HEK293 (cell line): ENCODE measurements around the gene LARP1.
A peak's percentile ranks its signal among the peaks of the same experiment; 100 is the strongest.

Source experiments
- BCL11A ChIP-seq: fragments of 450-650 bp; formaldehyde crosslinking; IDR thresholded peaks from 2 replicates; pipeline ENCODE4 v1.5.1; 2016; ENCODE audit warnings: low read depth, missing biosample characterization, missing genetic modification characterization
- IKZF3 ChIP-seq: fragments of 450-650 bp; IDR thresholded peaks from 2 replicates; pipeline ENCODE4 v1.5.0; 2018; ENCODE audit warnings: missing biosample characterization, mild to moderate bottlenecking, missing genetic modification characterization, moderate library complexity
- REPIN1 ChIP-seq: fragments of 450-650 bp; formaldehyde crosslinking; IDR thresholded peaks from 2 replicates; pipeline ENCODE4 v1.5.1; 2017; ENCODE audit warnings: missing biosample characterization, missing genetic modification characterization, low read depth
- SP3 ChIP-seq: fragments of 450-650 bp; formaldehyde crosslinking; IDR thresholded peaks from 2 replicates; pipeline ENCODE4 v1.5.1; 2016; ENCODE audit warnings: missing biosample characterization, missing genetic modification characterization
- TRIM28 ChIP-seq: IDR thresholded peaks from 2 replicates; pipeline ENCODE4 v1.6.1; 2011; ENCODE audit warnings: low read length, control low read depth, borderline replicate concordance
- ZBTB10 ChIP-seq: fragments of 450-650 bp; formaldehyde crosslinking; IDR thresholded peaks from 2 replicates; pipeline ENCODE4 v1.5.1; 2016; ENCODE audit warnings: missing biosample characterization, missing genetic modification characterization
- ZBTB48 ChIP-seq: fragments of 450-650 bp; formaldehyde crosslinking; IDR thresholded peaks from 2 replicates; pipeline ENCODE4 v1.5.1; 2016; ENCODE audit warnings: missing biosample characterization, missing genetic modification characterization
- ZBTB7A ChIP-seq: fragments of 450-650 bp; formaldehyde crosslinking; IDR thresholded peaks from 2 replicates; pipeline ENCODE4 v1.5.1; 2016; ENCODE audit warnings: low read depth, missing biosample characterization, missing genetic modification characterization
- ZNF132 ChIP-seq: fragments of 450-650 bp; formaldehyde crosslinking; IDR thresholded peaks from 2 replicates; pipeline ENCODE4 v1.5.1; 2017; ENCODE audit warnings: missing biosample characterization, missing genetic modification characterization, borderline replicate concordance
- ZNF140 ChIP-seq: fragments of 450-650 bp; formaldehyde crosslinking; IDR thresholded peaks from 2 replicates; pipeline ENCODE4 v1.5.1; 2016; ENCODE audit warnings: missing biosample characterization, missing genetic modification characterization
- ZNF175 ChIP-seq: fragments of 450-650 bp; formaldehyde crosslinking; IDR thresholded peaks from 2 replicates; pipeline ENCODE4 v1.5.1; 2016; ENCODE audit warnings: missing biosample characterization, missing genetic modification characterization
- ZNF211 ChIP-seq: fragments of 450-650 bp; formaldehyde crosslinking; IDR thresholded peaks from 2 replicates; pipeline ENCODE4 v1.5.1; 2016; ENCODE audit warnings: low read depth, missing biosample characterization, missing genetic modification characterization
- ZNF394 ChIP-seq: fragments of 450-650 bp; formaldehyde crosslinking; IDR thresholded peaks from 2 replicates; pipeline ENCODE4 v1.5.1; 2016; ENCODE audit warnings: missing biosample characterization, missing genetic modification characterization, mild to moderate bottlenecking, moderate library complexity, borderline replicate concordance
- ZNF571 ChIP-seq: fragments of 450-650 bp; formaldehyde crosslinking; IDR thresholded peaks from 2 replicates; pipeline ENCODE4 v1.5.0; 2017; ENCODE audit warnings: missing biosample characterization, missing genetic modification characterization
- ZNF585B ChIP-seq: fragments of 450-650 bp; formaldehyde crosslinking; IDR thresholded peaks from 2 replicates; pipeline ENCODE4 v1.5.1; 2016; ENCODE audit warnings: missing biosample characterization, missing genetic modification characterization
- ZNF645 ChIP-seq: fragments of 450-650 bp; formaldehyde crosslinking; IDR thresholded peaks from 2 replicates; pipeline ENCODE4; 2016; ENCODE audit warnings: missing biosample characterization, missing genetic modification characterization
- ZNF664 ChIP-seq: fragments of 450-650 bp; formaldehyde crosslinking; IDR thresholded peaks from 2 replicates; pipeline ENCODE4 v1.5.1; 2016; ENCODE audit warnings: missing biosample characterization, missing genetic modification characterization
- ZNF776 ChIP-seq: fragments of 450-650 bp; formaldehyde crosslinking; IDR thresholded peaks from 2 replicates; pipeline ENCODE4 v1.5.0; 2017; ENCODE audit warnings: missing biosample characterization, missing genetic modification characterization, borderline replicate concordance
- ZNF843 ChIP-seq: fragments of 450-650 bp; formaldehyde crosslinking; IDR thresholded peaks from 2 replicates; pipeline ENCODE4 v1.5.1; 2016; ENCODE audit warnings: missing biosample characterization, missing genetic modification characterization
- ZSCAN16 ChIP-seq: fragments of 450-650 bp; formaldehyde crosslinking; IDR thresholded peaks from 2 replicates; pipeline ENCODE4 v1.5.1; 2016; ENCODE audit warnings: missing biosample characterization, missing genetic modification characterization
- TF ChIP-seq, protein P1 (sequence below): fragments of 450-650 bp; formaldehyde crosslinking; IDR thresholded peaks from 2 replicates; pipeline ENCODE4 v1.5.1; 2016; ENCODE audit warnings: missing biosample characterization, missing genetic modification characterization
- TF ChIP-seq, protein P2 (sequence below): IDR thresholded peaks from 2 replicates; pipeline ENCODE4 v1.6.1; 2011; ENCODE audit warnings: mild to moderate bottlenecking, low read depth, low read length, borderline replicate concordance
- TF ChIP-seq, protein P3 (sequence below): fragments of 450-650 bp; formaldehyde crosslinking; IDR thresholded peaks from 2 replicates; pipeline ENCODE4 v1.5.1; 2016; ENCODE audit warnings: missing biosample characterization, missing genetic modification characterization
- TF ChIP-seq, protein P4 (sequence below): fragments of 450-650 bp; formaldehyde crosslinking; IDR thresholded peaks from 2 replicates; pipeline ENCODE4 v1.5.1; 2016; ENCODE audit warnings: missing biosample characterization, missing genetic modification characterization
- TF ChIP-seq, protein P5 (sequence below): fragments of 450-650 bp; formaldehyde crosslinking; IDR thresholded peaks from 2 replicates; pipeline ENCODE4 v1.5.1; 2016; ENCODE audit warnings: missing biosample characterization, missing genetic modification characterization

LARP1 gene

GRCh38 chr5:154756868-154757813 is 2.0 kb downstream of the LARP1 start (continued):
- TF ChIP-seq ZBTB10 (tag by site-specific recombination) (peak; percentile 46; the same call in 1 of the 2 replicates), SP3 (tag by site-specific recombination) (peak; percentile 42; the same call in 1 of the 2 replicates), ZNF664 (no peak), TRIM28 (no peak), ZNF394 (peak; percentile 23; the same call in 1 of the 2 replicates), ZNF175 (tag by site-specific recombination) (no peak), ZSCAN16 (tag by site-specific recombination) (no peak), ZNF776 (tag by site-specific recombination) (no peak), ZNF211 (tag by site-specific recombination) (no peak), ZBTB7A (tag by site-specific recombination) (no peak), BCL11A (tag by site-specific recombination) (no peak), ZNF140 (tag by site-specific recombination) (no peak), ZNF843 (tag by site-specific recombination) (no peak), ZNF132 (tag by site-specific recombination) (no peak), REPIN1 (tag by site-specific recombination) (no peak), ZNF645 (tag by site-specific recombination) (no peak), IKZF3 (tag by site-specific recombination) (no peak), ZNF585B (tag by site-specific recombination) (no peak), ZNF571 (no peak), ZBTB48 (tag by site-specific recombination) (no peak)
- TF ChIP-seq, protein P1, sequence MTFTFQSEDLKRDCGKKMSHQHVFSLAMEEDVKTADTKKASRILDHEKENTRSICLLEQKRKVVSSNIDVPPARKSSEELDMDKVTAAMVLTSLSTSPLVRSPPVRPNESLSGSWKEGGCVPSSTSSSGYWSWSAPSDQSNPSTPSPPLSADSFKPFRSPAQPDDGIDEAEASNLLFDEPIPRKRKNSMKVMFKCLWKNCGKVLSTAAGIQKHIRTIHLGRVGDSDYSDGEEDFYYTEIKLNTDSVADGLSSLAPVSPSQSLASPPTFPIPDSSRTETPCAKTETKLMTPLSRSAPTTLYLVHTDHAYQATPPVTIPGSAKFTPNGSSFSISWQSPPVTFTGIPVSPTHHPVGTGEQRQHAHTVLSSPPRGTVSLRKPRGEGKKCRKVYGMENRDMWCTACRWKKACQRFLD = 0 out of 2 replicates have a peak, but pooled peaks have one; percentile 7
- TF ChIP-seq, protein P2, sequence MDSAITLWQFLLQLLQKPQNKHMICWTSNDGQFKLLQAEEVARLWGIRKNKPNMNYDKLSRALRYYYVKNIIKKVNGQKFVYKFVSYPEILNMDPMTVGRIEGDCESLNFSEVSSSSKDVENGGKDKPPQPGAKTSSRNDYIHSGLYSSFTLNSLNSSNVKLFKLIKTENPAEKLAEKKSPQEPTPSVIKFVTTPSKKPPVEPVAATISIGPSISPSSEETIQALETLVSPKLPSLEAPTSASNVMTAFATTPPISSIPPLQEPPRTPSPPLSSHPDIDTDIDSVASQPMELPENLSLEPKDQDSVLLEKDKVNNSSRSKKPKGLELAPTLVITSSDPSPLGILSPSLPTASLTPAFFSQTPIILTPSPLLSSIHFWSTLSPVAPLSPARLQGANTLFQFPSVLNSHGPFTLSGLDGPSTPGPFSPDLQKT = no peak
- TF ChIP-seq, protein P3, sequence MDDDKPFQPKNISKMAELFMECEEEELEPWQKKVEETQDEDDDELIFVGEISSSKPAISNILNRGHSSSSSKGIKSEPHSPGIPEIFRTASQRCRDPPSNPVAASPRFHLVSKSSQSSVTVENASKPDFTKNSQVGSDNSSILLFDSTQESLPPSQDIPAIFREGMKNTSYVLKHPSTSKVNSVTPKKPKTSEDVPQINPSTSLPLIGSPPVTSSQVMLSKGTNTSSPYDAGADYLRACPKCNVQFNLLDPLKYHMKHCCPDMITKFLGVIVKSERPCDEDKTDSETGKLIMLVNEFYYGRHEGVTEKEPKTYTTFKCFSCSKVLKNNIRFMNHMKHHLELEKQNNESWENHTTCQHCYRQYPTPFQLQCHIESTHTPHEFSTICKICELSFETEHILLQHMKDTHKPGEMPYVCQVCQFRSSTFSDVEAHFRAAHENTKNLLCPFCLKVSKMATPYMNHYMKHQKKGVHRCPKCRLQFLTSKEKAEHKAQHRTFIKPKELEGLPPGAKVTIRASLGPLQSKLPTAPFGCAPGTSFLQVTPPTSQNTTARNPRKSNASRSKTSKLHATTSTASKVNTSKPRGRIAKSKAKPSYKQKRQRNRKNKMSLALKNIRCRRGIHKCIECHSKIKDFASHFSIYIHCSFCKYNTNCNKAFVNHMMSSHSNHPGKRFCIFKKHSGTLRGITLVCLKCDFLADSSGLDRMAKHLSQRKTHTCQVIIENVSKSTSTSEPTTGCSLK = no peak
- TF ChIP-seq, protein P4, sequence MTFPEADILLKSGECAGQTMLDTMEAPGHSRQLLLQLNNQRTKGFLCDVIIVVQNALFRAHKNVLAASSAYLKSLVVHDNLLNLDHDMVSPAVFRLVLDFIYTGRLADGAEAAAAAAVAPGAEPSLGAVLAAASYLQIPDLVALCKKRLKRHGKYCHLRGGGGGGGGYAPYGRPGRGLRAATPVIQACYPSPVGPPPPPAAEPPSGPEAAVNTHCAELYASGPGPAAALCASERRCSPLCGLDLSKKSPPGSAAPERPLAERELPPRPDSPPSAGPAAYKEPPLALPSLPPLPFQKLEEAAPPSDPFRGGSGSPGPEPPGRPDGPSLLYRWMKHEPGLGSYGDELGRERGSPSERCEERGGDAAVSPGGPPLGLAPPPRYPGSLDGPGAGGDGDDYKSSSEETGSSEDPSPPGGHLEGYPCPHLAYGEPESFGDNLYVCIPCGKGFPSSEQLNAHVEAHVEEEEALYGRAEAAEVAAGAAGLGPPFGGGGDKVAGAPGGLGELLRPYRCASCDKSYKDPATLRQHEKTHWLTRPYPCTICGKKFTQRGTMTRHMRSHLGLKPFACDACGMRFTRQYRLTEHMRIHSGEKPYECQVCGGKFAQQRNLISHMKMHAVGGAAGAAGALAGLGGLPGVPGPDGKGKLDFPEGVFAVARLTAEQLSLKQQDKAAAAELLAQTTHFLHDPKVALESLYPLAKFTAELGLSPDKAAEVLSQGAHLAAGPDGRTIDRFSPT = no peak
- TF ChIP-seq, protein P5, sequence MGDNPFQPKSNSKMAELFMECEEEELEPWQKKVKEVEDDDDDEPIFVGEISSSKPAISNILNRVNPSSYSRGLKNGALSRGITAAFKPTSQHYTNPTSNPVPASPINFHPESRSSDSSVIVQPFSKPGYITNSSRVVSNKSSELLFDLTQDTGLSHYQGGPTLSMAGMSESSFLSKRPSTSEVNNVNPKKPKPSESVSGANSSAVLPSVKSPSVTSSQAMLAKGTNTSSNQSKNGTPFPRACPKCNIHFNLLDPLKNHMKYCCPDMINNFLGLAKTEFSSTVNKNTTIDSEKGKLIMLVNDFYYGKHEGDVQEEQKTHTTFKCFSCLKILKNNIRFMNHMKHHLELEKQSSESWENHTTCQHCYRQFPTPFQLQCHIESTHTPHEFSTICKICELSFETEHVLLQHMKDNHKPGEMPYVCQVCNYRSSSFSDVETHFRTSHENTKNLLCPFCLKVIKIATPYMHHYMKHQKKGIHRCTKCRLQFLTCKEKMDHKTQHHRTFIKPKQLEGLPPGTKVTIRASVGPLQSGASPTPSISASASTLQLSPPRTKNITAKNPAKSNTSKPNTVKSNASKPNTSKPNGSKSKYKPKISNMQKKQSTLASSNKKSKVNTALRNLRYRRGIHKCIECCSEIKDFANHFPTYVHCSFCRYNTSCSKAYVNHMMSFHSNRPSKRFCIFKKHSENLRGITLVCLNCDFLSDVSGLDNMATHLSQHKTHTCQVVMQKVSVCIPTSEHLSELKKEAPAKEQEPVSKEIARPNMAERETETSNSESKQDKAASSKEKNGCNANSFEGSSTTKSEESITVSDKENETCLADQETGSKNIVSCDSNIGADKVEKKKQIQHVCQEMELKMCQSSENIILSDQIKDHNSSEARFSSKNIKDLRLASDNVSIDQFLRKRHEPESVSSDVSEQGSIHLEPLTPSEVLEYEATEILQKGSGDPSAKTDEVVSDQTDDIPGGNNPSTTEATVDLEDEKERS = no peak
